A549 (cell line): Measurements from ENCODE around the gene PRXL2A. TPM values are rescaled to one million over a fixed set of nuclear protein-coding genes. Genes with fewer than 3 reads are reported as not detected.
A peak's percentile ranks its signal among the peaks of the same experiment; 100 is the strongest.

Experiments used
- ATAC-seq, 2 experiments: fragments of 200-7000 bp in 1 of 2; fragments of >200 bp in 1 of 2; cut with Nextera tagmentation in 1 of 2; cut with Tn5 transposase in 1 of 2; 3 replicates each; pipeline versions ENCODE4 v1.8.0 to v1.9.1; 2018 to 2020; ENCODE audit warnings: mild to moderate bottlenecking in 1 of 2, moderate library complexity in 1 of 2
- CTCF ChIA-PET: fragments of 300-600 bp; sonication (Branson Sonifier 250); formaldehyde crosslinking; extraction: SDS; loops from one replicate; lab custom pipeline; 2021; ENCODE audit warnings: antibody characterized with exemption, inconsistent platforms; lab: Yijun Ruan, JAX
- POLR2A ChIA-PET: fragments of 350-600 bp; formaldehyde crosslinking; extraction: SDS; loops from one replicate; lab custom pipeline; 2021; ENCODE audit warnings: antibody characterized with exemption, inconsistent platforms; lab: Yijun Ruan, JAX
- DNase-seq, 2 experiments: peaks; one replicate each; pipeline versions ENCODE4 v3.0.0 to v3.0.0-alpha.2; 2011 to 2016; ENCODE audit warnings: low read depth in 1 of 2, low spot score in 1 of 2
- FAIRE-seq: peaks from 2 replicates; lab custom pipeline; 2011; peaks lifted over from hg19 to GRCh38; lab: Jason Lieb, UNC
- H3K27ac ChIP-seq, 2 experiments: fragments of >200 bp; sonication (Bioruptor Twin); formaldehyde crosslinking; 3 replicates each; pipeline ENCODE4 v1.5.1; 2016 to 2017
- H3K4me1 ChIP-seq: fragments of >200 bp; sonication (Bioruptor Twin); formaldehyde crosslinking; 3 replicates; pipeline ENCODE4 v1.6.1; 2016
- H3K4me2 ChIP-seq: fragments of >200 bp; sonication (Bioruptor Twin); formaldehyde crosslinking; 3 replicates; pipeline ENCODE4 v1.6.1; 2016
- H3K4me3 ChIP-seq: fragments of >200 bp; sonication (Bioruptor Twin); formaldehyde crosslinking; 3 replicates; pipeline ENCODE4 v1.5.1; 2016
- H3K9me3 ChIP-seq: fragments of >200 bp; sonication (Bioruptor Twin); formaldehyde crosslinking; 3 replicates; pipeline ENCODE4 v1.6.1; 2016
- CEBPB ChIP-seq, 2 experiments: fragments of >200 bp in 1 of 2; sonication (Bioruptor Twin) in 1 of 2; formaldehyde crosslinking in 1 of 2; IDR thresholded peaks; 2 replicates each; pipeline ENCODE4 v1.6.1; 2012 to 2016
- EHF ChIP-seq: fragments of 250-450 bp; sonication (Bioruptor Pico); IDR thresholded peaks from 2 replicates; pipeline ENCODE4 v1.5.0; 2020; ENCODE audit warnings: mild to moderate bottlenecking
- EHMT2 ChIP-seq: fragments of 200-600 bp; sonication (generic); IDR thresholded peaks from 2 replicates; pipeline ENCODE4 v1.6.1; 2016; ENCODE audit warnings: antibody characterized with exemption, low read depth, mild to moderate bottlenecking, moderate library complexity
- FOSL2 ChIP-seq, 2 experiments: fragments of 450-650 bp in 1 of 2; fragments of >200 bp in 1 of 2; sonication (Bioruptor Twin) in 1 of 2; formaldehyde crosslinking; IDR thresholded peaks; 2 replicates each; pipeline versions ENCODE4 v1.5.0 to v1.6.1; 2016 to 2020; ENCODE audit warnings: mild to moderate bottlenecking in 1 of 2, moderate library complexity in 1 of 2
- GATA3 ChIP-seq: IDR thresholded peaks from 2 replicates; pipeline ENCODE4 v1.6.1; 2012; ENCODE audit warnings: borderline replicate concordance
- HEYL ChIP-seq: fragments of 250-450 bp; sonication (Bioruptor Pico); IDR thresholded peaks from 2 replicates; pipeline ENCODE4 v1.8.0; 2021; ENCODE audit warnings: mild to moderate bottlenecking, moderate library complexity
- HOXB5 ChIP-seq: fragments of 250-450 bp; sonication (Bioruptor Pico); IDR thresholded peaks from 2 replicates; pipeline ENCODE4 v1.5.0; 2020; ENCODE audit warnings: mild to moderate bottlenecking, moderate library complexity
- MAFK ChIP-seq: fragments of 450-650 bp; IDR thresholded peaks from 2 replicates; pipeline ENCODE4 v1.6.1; 2014; ENCODE audit not compliant: partially characterized antibody
- MYC ChIP-seq: IDR thresholded peaks from 2 replicates; pipeline ENCODE4 v1.6.1; 2012; ENCODE audit warnings: mild to moderate bottlenecking, inconsistent platforms, low read length, improper control_type of control experiment, borderline replicate concordance
- POLR2A ChIP-seq: IDR thresholded peaks from 2 replicates; pipeline ENCODE4 v1.6.1; 2012; ENCODE audit warnings: mild to moderate bottlenecking, low read length
- RARB ChIP-seq: fragments of 250-450 bp; sonication (Bioruptor Pico); IDR thresholded peaks from 2 replicates; pipeline ENCODE4 v1.8.0; 2021; ENCODE audit warnings: mild to moderate bottlenecking, moderate library complexity
- WGBS: methylation state at CpG from one replicate; pipeline ENCODE4 v1.1.6; 2017; ENCODE audit errors: missing lambda C conversion rate; 5-methylcytosine and 5-hydroxymethylcytosine counted together
- polyA plus RNA-seq, 4 experiments: library from polyadenylated mRNA; depleted of rRNA in 3 of 4; stranded (reverse); fragments of >200 nt; fragmentation: RNase III in 1 of 4; extraction: RNeasy Plus Mini Kit Qiagen cat#74134 plus additional on column Dnase treatment in 1 of 4; gene quantifications; 2 replicates in 3 of 4; 3 replicates in 1 of 4; pipeline ENCODE4 v1.2.3, GENCODE V29; 2011 to 2017
- TF ChIP-seq, protein P1 (sequence below): IDR thresholded peaks from 2 replicates; pipeline ENCODE4 v1.6.1; 2012
- TF ChIP-seq, protein P2 (sequence below): fragments of 150-350 bp; IDR thresholded peaks from 2 replicates; pipeline ENCODE4 v1.6.1; 2014; ENCODE audit warnings: low read depth, mild to moderate bottlenecking, low read length
- TF ChIP-seq, protein P3 (sequence below): IDR thresholded peaks from 2 replicates; pipeline ENCODE4 v1.6.1; 2012

PRXL2A gene
- polyA plus RNA-seq, 2 of the 4 experiments (the other 2 are of a cell fraction): 55.0 to 59.3 TPM

DNA sequence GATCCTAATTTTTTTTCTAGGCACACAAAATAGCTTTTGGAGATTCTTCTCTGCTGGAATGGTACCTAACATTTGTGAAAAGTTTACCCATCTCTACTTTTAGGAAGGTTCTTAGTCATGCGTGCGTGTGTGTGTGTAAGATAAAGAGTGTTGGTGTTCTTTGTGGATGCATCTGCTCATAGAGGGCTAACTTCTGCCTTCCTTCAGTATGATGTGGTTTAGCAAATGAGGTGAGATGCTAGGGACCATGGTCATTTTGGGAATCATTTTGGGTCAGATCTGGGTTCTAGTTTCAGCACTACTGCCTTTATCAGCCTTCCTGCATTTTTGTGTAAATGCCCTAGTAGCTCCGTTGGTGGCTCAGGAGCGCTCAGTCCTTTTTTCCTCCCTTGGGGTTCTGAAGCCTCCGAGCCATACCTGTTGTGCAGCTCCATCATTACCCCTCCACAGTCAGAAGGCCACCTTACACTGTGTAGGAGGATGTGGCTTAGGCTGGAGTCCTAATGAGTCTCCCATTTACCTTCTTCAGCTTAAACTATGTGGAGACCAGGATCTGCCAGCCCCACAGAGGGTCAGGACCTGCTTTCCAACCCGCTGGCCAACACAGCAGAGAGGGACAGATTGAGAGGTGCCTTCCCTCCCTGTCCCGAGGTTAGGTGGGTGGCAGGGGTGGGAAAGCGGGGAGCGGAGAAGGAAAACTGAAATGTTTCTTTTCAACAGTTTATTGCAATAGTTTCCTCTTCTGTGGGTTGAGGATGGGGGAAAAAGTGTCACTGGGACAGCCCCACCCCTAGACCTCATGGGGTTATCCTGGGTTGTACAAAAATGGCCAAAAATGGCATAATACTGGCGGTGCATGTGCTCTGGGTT, 77.0 kb downstream of the PRXL2A start (continued):
- TF ChIP-seq, protein P1, sequence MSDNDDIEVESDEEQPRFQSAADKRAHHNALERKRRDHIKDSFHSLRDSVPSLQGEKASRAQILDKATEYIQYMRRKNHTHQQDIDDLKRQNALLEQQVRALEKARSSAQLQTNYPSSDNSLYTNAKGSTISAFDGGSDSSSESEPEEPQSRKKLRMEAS: no peak
- TF ChIP-seq CEBPB (IDR thresholded peaks at IDR 0.05) (no peak), POLR2A (no peak), MAFK (no peak), MYC (no peak), FOSL2 (IDR thresholded peaks at IDR 0.05) (no peak), FOSL2 (CRISPR knock-in tag; IDR thresholded peaks at IDR 0.05) (no peak), GATA3 (no peak)

DNA sequence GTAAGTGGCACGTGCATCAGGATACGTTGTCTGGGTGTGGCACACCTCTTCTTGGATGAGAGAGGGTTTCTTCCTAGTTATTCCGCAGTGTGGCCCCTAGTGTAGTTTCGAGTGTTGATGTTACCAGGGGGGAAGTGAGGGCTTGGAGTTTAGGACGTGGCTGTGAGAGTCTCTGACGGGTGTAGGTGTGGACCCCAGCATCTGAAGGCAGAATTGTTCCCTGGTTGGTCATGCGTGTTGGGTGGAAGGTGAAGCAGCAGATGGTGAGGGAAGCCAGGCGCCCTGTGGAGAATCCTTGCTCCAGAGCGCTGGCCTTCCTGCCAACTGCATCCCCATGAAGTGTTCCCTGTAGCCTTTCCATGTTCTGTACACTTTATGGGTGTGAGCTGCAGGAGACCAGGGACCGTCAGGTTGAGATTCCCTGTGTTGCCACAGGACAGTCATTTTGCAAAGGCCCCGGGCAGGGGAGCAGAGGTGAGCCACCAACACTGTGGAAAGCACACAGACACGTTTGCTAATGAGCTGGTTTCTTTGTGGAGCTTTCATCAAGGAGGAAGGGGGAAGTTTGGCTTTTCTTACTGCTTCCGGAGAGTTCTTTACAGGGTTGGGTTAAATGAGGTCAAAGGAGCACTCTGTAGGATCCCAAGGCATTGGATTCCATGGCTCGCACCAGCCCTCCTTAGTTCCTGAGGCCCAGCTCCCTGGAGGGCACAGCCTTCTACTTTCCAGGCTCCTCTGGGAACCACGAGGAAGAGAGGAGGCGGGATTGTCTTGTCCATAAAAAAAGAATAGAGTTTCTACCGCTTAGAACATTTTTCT, 77.8 kb downstream of the PRXL2A start:
- no peaks in the 10 kb centered on the region for H3K9me3 ChIP-seq
- CTCF ChIA-PET: interaction anchor here (0.9 to 4.5 kb wide), 4 partner anchors 17 to 42 kb away, joined by 3 to 27 read pairs (median 11); no protein-coding TSS in a partner anchor
- ATAC-seq (no peak), FAIRE-seq (no peak), DNase-seq (no peak)
- WGBS: 87% methylated on average over 17 of the region's 17 CpGs
- TF ChIP-seq HOXB5 (CRISPR knock-in tag): no peak
- TF ChIP-seq EHMT2: no peak
- no peak for TF ChIP-seq MYC
- TF ChIP-seq RARB: no peak
- no peak for TF ChIP-seq EHF (CRISPR knock-in tag)
- TF ChIP-seq, protein P2, sequence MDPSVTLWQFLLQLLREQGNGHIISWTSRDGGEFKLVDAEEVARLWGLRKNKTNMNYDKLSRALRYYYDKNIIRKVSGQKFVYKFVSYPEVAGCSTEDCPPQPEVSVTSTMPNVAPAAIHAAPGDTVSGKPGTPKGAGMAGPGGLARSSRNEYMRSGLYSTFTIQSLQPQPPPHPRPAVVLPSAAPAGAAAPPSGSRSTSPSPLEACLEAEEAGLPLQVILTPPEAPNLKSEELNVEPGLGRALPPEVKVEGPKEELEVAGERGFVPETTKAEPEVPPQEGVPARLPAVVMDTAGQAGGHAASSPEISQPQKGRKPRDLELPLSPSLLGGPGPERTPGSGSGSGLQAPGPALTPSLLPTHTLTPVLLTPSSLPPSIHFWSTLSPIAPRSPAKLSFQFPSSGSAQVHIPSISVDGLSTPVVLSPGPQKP: no peak
- TF ChIP-seq, protein P3, sequence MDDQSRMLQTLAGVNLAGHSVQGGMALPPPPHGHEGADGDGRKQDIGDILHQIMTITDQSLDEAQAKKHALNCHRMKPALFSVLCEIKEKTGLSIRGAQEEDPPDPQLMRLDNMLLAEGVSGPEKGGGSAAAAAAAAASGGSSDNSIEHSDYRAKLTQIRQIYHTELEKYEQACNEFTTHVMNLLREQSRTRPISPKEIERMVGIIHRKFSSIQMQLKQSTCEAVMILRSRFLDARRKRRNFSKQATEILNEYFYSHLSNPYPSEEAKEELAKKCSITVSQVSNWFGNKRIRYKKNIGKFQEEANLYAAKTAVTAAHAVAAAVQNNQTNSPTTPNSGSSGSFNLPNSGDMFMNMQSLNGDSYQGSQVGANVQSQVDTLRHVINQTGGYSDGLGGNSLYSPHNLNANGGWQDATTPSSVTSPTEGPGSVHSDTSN: no peak
- TF ChIP-seq HEYL (CRISPR knock-in tag): no peak
- H3K27ac ChIP-seq: peak overlapping the region; percentile 50 to 90; a peak in 5 of 6 replicates
- POLR2A ChIA-PET: no interaction called here
- H3K4me1 ChIP-seq: peaks cover 82% of the 10 kb centered on the region
- peak overlapping the region; percentile 29 for H3K4me2 ChIP-seq
- no peak overlapping the region for H3K4me3 ChIP-seq

Other genes with a start within 250 kb of the PRXL2A start
- gene ANXA11, start 203.0 kb upstream of the PRXL2A start, polyA plus RNA-seq (2011; rRNA removed): 92.6 and 123 TPM in 2 replicates
- 117 to 121 TPM (median 119 TPM) in 3 replicates for gene ANXA11, start 203.0 kb upstream of the PRXL2A start, polyA plus RNA-seq (2017; fragmentation: RNase III; extraction: RNeasy Plus Mini Kit Qiagen cat#74134 plus additional on column Dnase treatment)
- gene MAT1A, start 118.9 kb upstream of the PRXL2A start, polyA plus RNA-seq (2011; rRNA removed): 0.13 and 0.16 TPM in 2 replicates
- gene MAT1A, start 118.9 kb upstream of the PRXL2A start, polyA plus RNA-seq (2017; fragmentation: RNase III; extraction: RNeasy Plus Mini Kit Qiagen cat#74134 plus additional on column Dnase treatment): 0.03 to 0.20 TPM (median 0.05 TPM) in 3 replicates
- not detected in 2 replicates for gene DYDC1, start 51.8 kb upstream of the PRXL2A start, polyA plus RNA-seq (2011; rRNA removed)
- not detected in 3 replicates for gene DYDC1, start 51.8 kb upstream of the PRXL2A start, polyA plus RNA-seq (2017; fragmentation: RNase III; extraction: RNeasy Plus Mini Kit Qiagen cat#74134 plus additional on column Dnase treatment)
- gene DYDC2, start 51.8 kb upstream of the PRXL2A start, polyA plus RNA-seq (2011; rRNA removed): 0.04 and 0.20 TPM in 2 replicates
- gene DYDC2, start 51.8 kb upstream of the PRXL2A start, polyA plus RNA-seq (2017; fragmentation: RNase III; extraction: RNeasy Plus Mini Kit Qiagen cat#74134 plus additional on column Dnase treatment): 0.13 TPM in 1 of 3 replicates, not detected in the others
- 87.0 and 97.1 TPM in 2 replicates for gene TSPAN14, start 45.8 kb downstream of the PRXL2A start, polyA plus RNA-seq (2011; rRNA removed)
- 101 to 124 TPM (median 121 TPM) in 3 replicates for gene TSPAN14, start 45.8 kb downstream of the PRXL2A start, polyA plus RNA-seq (2017; fragmentation: RNase III; extraction: RNeasy Plus Mini Kit Qiagen cat#74134 plus additional on column Dnase treatment)
- gene SH2D4B, start 129.4 kb downstream of the PRXL2A start, polyA plus RNA-seq (2011; rRNA removed): 0.01 and 0.04 TPM in 2 replicates
- gene SH2D4B, start 129.4 kb downstream of the PRXL2A start, polyA plus RNA-seq (2017; fragmentation: RNase III; extraction: RNeasy Plus Mini Kit Qiagen cat#74134 plus additional on column Dnase treatment): 0.03 to 0.12 TPM (median 0.03 TPM) in 3 replicates